Measurements from ENCODE around the gene ADGRF4. TPM values are rescaled to one million over a fixed set of nuclear protein-coding genes. Genes with fewer than 3 reads are reported as not detected.
A peak's percentile ranks its signal among the peaks of the same experiment; 100 is the strongest.

Gene ADGRF4
- total RNA-seq, 1 donor from 2014 or later: 1.2 TPM

- Histone ChIP-seq H3K4me3 (ENCODE audit: insufficient read depth, low read depth, low read length) (no peak overlapping the region), H4K20me1 (ENCODE audit: insufficient read depth, low read length) (no peaks in the 10 kb centered on the region), H3K27ac (ENCODE audit: low read depth, low read length) (no peak overlapping the region), H3K79me2 (ENCODE audit: insufficient read depth, low read length) (no peaks in the 10 kb centered on the region), H3K9me3 (ENCODE audit: insufficient read depth, low read depth, low read length) (no peaks in the 10 kb centered on the region), H2AFZ (ENCODE audit: low read depth, low read length) (no peak overlapping the region), H3K27me3 (ENCODE audit: insufficient read depth, low read length) (peaks cover 2% of the 10 kb centered on the region), H3K4me2 (ENCODE audit: low read length) (no peak overlapping the region), H3K4me1 (ENCODE audit: insufficient read depth, low read length) (no peaks in the 10 kb centered on the region), H3K9ac (ENCODE audit: low read length) (no peak overlapping the region), H3K36me3 (ENCODE audit: insufficient read depth, low read length) (no peaks in the 10 kb centered on the region)
- Mint-ChIP-seq H3K4me3 (ENCODE audit: unreplicated experiment) (no peak overlapping the region), H3K9me3 (ENCODE audit: unreplicated experiment) (no peaks in the 10 kb centered on the region), H3K36me3 (ENCODE audit: low read depth, unreplicated experiment) (no peaks in the 10 kb centered on the region), H3K27ac (ENCODE audit: unreplicated experiment) (no peak overlapping the region), H3K27me3 (ENCODE audit: low read depth, unreplicated experiment) (peaks cover 9% of the 10 kb centered on the region), H3K4me1 (ENCODE audit: low read depth, unreplicated experiment) (no peaks in the 10 kb centered on the region)
- TF ChIP-seq CTCF (IDR thresholded peaks at IDR 0.05; ENCODE audit: insufficient read depth, low read depth, low read length) (no peak), EZH2 (IDR thresholded peaks at IDR 0.05; ENCODE audit: insufficient read depth, low read length) (no peak)
- no peak for DNase-seq (ENCODE audit: low read depth)
- no peak for FAIRE-seq
Observed at GRCh38 chr6:47690791-47691190, 7.6 kb upstream of the ADGRF4 start.

- H3K4me1 Mint-ChIP-seq (ENCODE audit: low read depth, unreplicated experiment): peaks cover 31% of the 10 kb centered on the region
- peaks cover 14% of the 10 kb centered on the region for H3K4me1 ChIP-seq (ENCODE audit: insufficient read depth, low read length)
- H3K79me2 ChIP-seq (ENCODE audit: insufficient read depth, low read length): no peaks in the 10 kb centered on the region
- H3K9ac ChIP-seq (ENCODE audit: low read length): no peak overlapping the region
- H3K4me3 Mint-ChIP-seq (ENCODE audit: unreplicated experiment): no peak overlapping the region
- no peaks in the 10 kb centered on the region for H3K36me3 ChIP-seq (ENCODE audit: insufficient read depth, low read length)
- H3K27me3 ChIP-seq (ENCODE audit: insufficient read depth, low read length): peaks cover 2% of the 10 kb centered on the region
- no peaks in the 10 kb centered on the region for H3K9me3 Mint-ChIP-seq (ENCODE audit: unreplicated experiment)
- no peaks in the 10 kb centered on the region for H3K9me3 ChIP-seq (ENCODE audit: insufficient read depth, low read depth, low read length)
- DNase-seq (ENCODE audit: low read depth) (no peak), FAIRE-seq (no peak)
- no peak overlapping the region for H3K4me3 ChIP-seq (ENCODE audit: insufficient read depth, low read depth, low read length)
- H3K36me3 Mint-ChIP-seq (ENCODE audit: low read depth, unreplicated experiment): no peaks in the 10 kb centered on the region
- peak overlapping the region; percentile 14 for H3K27ac ChIP-seq (ENCODE audit: low read depth, low read length)
- H3K4me2 ChIP-seq (ENCODE audit: low read length): peak overlapping the region; percentile 8
- H2AFZ ChIP-seq (ENCODE audit: low read depth, low read length): no peak overlapping the region
- TF ChIP-seq EZH2 (IDR thresholded peaks at IDR 0.05; ENCODE audit: insufficient read depth, low read length): no peak
- H3K27ac Mint-ChIP-seq (ENCODE audit: unreplicated experiment): peak overlapping the region; percentile 45
- no peaks in the 10 kb centered on the region for H4K20me1 ChIP-seq (ENCODE audit: insufficient read depth, low read length)
- no peaks in the 10 kb centered on the region for H3K27me3 Mint-ChIP-seq (ENCODE audit: low read depth, unreplicated experiment)
Observed at GRCh38 chr6:47697925-47698324, 455 bp upstream of the ADGRF4 start.

- Histone ChIP-seq H3K79me2 (ENCODE audit: insufficient read depth, low read length) (no peaks in the 10 kb centered on the region), H2AFZ (ENCODE audit: low read depth, low read length) (no peak overlapping the region), H3K9me3 (ENCODE audit: insufficient read depth, low read depth, low read length) (no peaks in the 10 kb centered on the region), H3K9ac (ENCODE audit: low read length) (no peak overlapping the region), H3K36me3 (ENCODE audit: insufficient read depth, low read length) (no peaks in the 10 kb centered on the region), H4K20me1 (ENCODE audit: insufficient read depth, low read length) (no peaks in the 10 kb centered on the region), H3K4me2 (ENCODE audit: low read length) (no peak overlapping the region), H3K27me3 (ENCODE audit: insufficient read depth, low read length) (peaks cover 2% of the 10 kb centered on the region), H3K4me3 (ENCODE audit: insufficient read depth, low read depth, low read length) (no peak overlapping the region), H3K27ac (ENCODE audit: low read depth, low read length) (peak overlapping the region; percentile 21), H3K4me1 (ENCODE audit: insufficient read depth, low read length) (peaks cover 14% of the 10 kb centered on the region)
- DNase-seq (ENCODE audit: low read depth) (peak; percentile 77), FAIRE-seq (no peak)
- TF ChIP-seq EZH2 (IDR thresholded peaks at IDR 0.05; ENCODE audit: insufficient read depth, low read length): no peak
- TF ChIP-seq CTCF (IDR thresholded peaks at IDR 0.05; ENCODE audit: insufficient read depth, low read depth, low read length): no peak
- Mint-ChIP-seq H3K4me1 (ENCODE audit: low read depth, unreplicated experiment) (peaks cover 31% of the 10 kb centered on the region), H3K36me3 (ENCODE audit: low read depth, unreplicated experiment) (no peaks in the 10 kb centered on the region), H3K9me3 (ENCODE audit: unreplicated experiment) (no peaks in the 10 kb centered on the region), H3K4me3 (ENCODE audit: unreplicated experiment) (peak overlapping the region; percentile 9), H3K27me3 (ENCODE audit: low read depth, unreplicated experiment) (no peaks in the 10 kb centered on the region), H3K27ac (ENCODE audit: unreplicated experiment) (peak overlapping the region; percentile 89)
Observed at GRCh38 chr6:47700053-47700452, 1.7 kb downstream of the ADGRF4 start.
